ENCODE results near the gene NOG. TPM values are rescaled to one million over a fixed set of nuclear protein-coding genes. Genes with fewer than 3 reads are reported as not detected.

NOG gene
- total and polyA plus RNA-seq, 2 experiments from 2014 or later: 9.5 to 10.7 TPM

- Histone ChIP-seq H4K20me1 (ENCODE audit: insufficient read depth, poor library complexity, severe bottlenecking) (no peaks in the 10 kb centered on the region), H3K9me3 (ENCODE audit: low read depth) (no peaks in the 10 kb centered on the region), H3K27me3 (no peaks in the 10 kb centered on the region), H3K4me1 (ENCODE audit: insufficient read depth) (no peaks in the 10 kb centered on the region), H3K36me3 (replicated peaks; ENCODE audit: insufficient read depth, low read depth) (no peaks in the 10 kb centered on the region), H2AFZ (no peak overlapping the region), H3K79me2 (no peaks in the 10 kb centered on the region), H3K9me2 (replicated peaks; ENCODE audit: insufficient read depth) (no peaks in the 10 kb centered on the region), H3K4me3 (no peak overlapping the region), H3K27ac (no peak overlapping the region), H3K4me2 (no peak overlapping the region)
- WGBS (ENCODE audit: low lambda C conversion rate, missing lambda C conversion rate): 93% methylated on average over 4 of the region's 4 CpGs
- TF ChIP-seq CTCF (IDR thresholded peaks at IDR 0.05; ENCODE audit: poor library complexity) (no peak), EZH2 (IDR thresholded peaks at IDR 0.05; ENCODE audit: borderline replicate concordance) (no peak)
- no peak for DNase-seq (ENCODE audit: low spot score)
Observed at GRCh38 chr17:56548661-56549060, 44.8 kb upstream of the NOG start.

- Histone ChIP-seq H3K36me3 (replicated peaks; ENCODE audit: insufficient read depth, low read depth) (no peaks in the 10 kb centered on the region), H3K9me2 (replicated peaks; ENCODE audit: insufficient read depth) (no peaks in the 10 kb centered on the region), H3K27ac (no peak overlapping the region), H3K4me3 (no peak overlapping the region), H2AFZ (no peak overlapping the region), H3K4me1 (ENCODE audit: insufficient read depth) (no peaks in the 10 kb centered on the region), H3K27me3 (no peaks in the 10 kb centered on the region), H3K9me3 (ENCODE audit: low read depth) (no peaks in the 10 kb centered on the region), H3K4me2 (no peak overlapping the region), H4K20me1 (ENCODE audit: insufficient read depth, poor library complexity, severe bottlenecking) (no peaks in the 10 kb centered on the region), H3K79me2 (no peaks in the 10 kb centered on the region)
- WGBS (ENCODE audit: low lambda C conversion rate, missing lambda C conversion rate): 82% methylated on average over 1 of the region's 1 CpG
- TF ChIP-seq EZH2phosphoT487 (IDR thresholded peaks at IDR 0.05; ENCODE audit: low read depth, severe bottlenecking, unreplicated experiment) (no peak), EZH2 (IDR thresholded peaks at IDR 0.05; ENCODE audit: borderline replicate concordance) (no peak), CTCF (IDR thresholded peaks at IDR 0.05; ENCODE audit: poor library complexity) (no peak)
- DNase-seq (ENCODE audit: low spot score): no peak
Observed at GRCh38 chr17:56549501-56549900, 44.0 kb upstream of the NOG start.

- Histone ChIP-seq H2AFZ (no peak overlapping the region), H3K4me3 (no peak overlapping the region), H3K27ac (no peak overlapping the region), H3K79me2 (no peaks in the 10 kb centered on the region), H3K27me3 (no peaks in the 10 kb centered on the region), H3K9me2 (replicated peaks; ENCODE audit: insufficient read depth) (no peaks in the 10 kb centered on the region), H4K20me1 (ENCODE audit: insufficient read depth, poor library complexity, severe bottlenecking) (no peaks in the 10 kb centered on the region), H3K9me3 (ENCODE audit: low read depth) (no peaks in the 10 kb centered on the region), H3K4me2 (no peak overlapping the region), H3K36me3 (replicated peaks; ENCODE audit: insufficient read depth, low read depth) (no peaks in the 10 kb centered on the region), H3K4me1 (ENCODE audit: insufficient read depth) (no peaks in the 10 kb centered on the region)
- no peak for DNase-seq (ENCODE audit: low spot score)
- WGBS (ENCODE audit: low lambda C conversion rate, missing lambda C conversion rate): 92% methylated on average over 8 of the region's 8 CpGs
- TF ChIP-seq EZH2 (IDR thresholded peaks at IDR 0.05; ENCODE audit: borderline replicate concordance): no peak
- no peak for TF ChIP-seq CTCF (IDR thresholded peaks at IDR 0.05; ENCODE audit: poor library complexity)
- no peak for TF ChIP-seq EZH2phosphoT487 (IDR thresholded peaks at IDR 0.05; ENCODE audit: low read depth, severe bottlenecking, unreplicated experiment)
Observed at GRCh38 chr17:56557682-56558081, 35.8 kb upstream of the NOG start.

GRCh38 chr17:56558088-56558487 is 35.4 kb upstream of the NOG start:
- no peak for DNase-seq (ENCODE audit: low spot score)
- Histone ChIP-seq H3K27me3 (no peaks in the 10 kb centered on the region), H3K4me3 (no peak overlapping the region), H2AFZ (no peak overlapping the region), H3K4me1 (ENCODE audit: insufficient read depth) (no peaks in the 10 kb centered on the region), H3K9me3 (ENCODE audit: low read depth) (no peaks in the 10 kb centered on the region), H3K27ac (no peak overlapping the region), H3K4me2 (no peak overlapping the region), H4K20me1 (ENCODE audit: insufficient read depth, poor library complexity, severe bottlenecking) (no peaks in the 10 kb centered on the region), H3K79me2 (no peaks in the 10 kb centered on the region), H3K36me3 (replicated peaks; ENCODE audit: insufficient read depth, low read depth) (no peaks in the 10 kb centered on the region), H3K9me2 (replicated peaks; ENCODE audit: insufficient read depth) (no peaks in the 10 kb centered on the region)
- no peak for TF ChIP-seq EZH2 (IDR thresholded peaks at IDR 0.05; ENCODE audit: borderline replicate concordance)
- no peak for TF ChIP-seq CTCF (IDR thresholded peaks at IDR 0.05; ENCODE audit: poor library complexity)
- no peak for TF ChIP-seq EZH2phosphoT487 (IDR thresholded peaks at IDR 0.05; ENCODE audit: low read depth, severe bottlenecking, unreplicated experiment)
- 87% methylated on average over 7 of the region's 7 CpGs for WGBS (ENCODE audit: low lambda C conversion rate, missing lambda C conversion rate)
